H1 (cell line): ENCODE data around the gene KIF11. TPM values are rescaled to one million over a fixed set of nuclear protein-coding genes. Genes with fewer than 3 reads are reported as not detected.

Experiments used
- CTCF ChIA-PET: fragments of 300-600 bp; sonication (Branson Sonifier 250); formaldehyde crosslinking; loops from one replicate; lab custom pipeline; 2021; ENCODE audit not compliant: partially characterized antibody; lab: Charles Lee
- POLR2A ChIA-PET: fragments of 300-600 bp; sonication (Branson Sonifier 250); formaldehyde crosslinking; loops from one replicate; lab custom pipeline; 2021; ENCODE audit warnings: inconsistent platforms; ENCODE audit not compliant: partially characterized antibody; lab: Charles Lee
- DNase-seq, 2 experiments: peaks; one replicate each; pipeline versions ENCODE4 v3.0.0 to v3.0.0-alpha.2; 2010 to 2022; ENCODE audit warnings: low spot score in 2 of 2, low read depth in 1 of 2, mixed read lengths in 1 of 2
- FAIRE-seq: peaks from 2 replicates; lab custom pipeline; 2011; peaks lifted over from hg19 to GRCh38; lab: Jason Lieb, UNC
- H2AFZ ChIP-seq: 2 replicates; pipeline ENCODE4 v1.8.1; 2012; ENCODE audit warnings: low read length, inconsistent platforms
- H2AK5ac ChIP-seq: 2 replicates; pipeline ENCODE4 v1.6.1; 2013; ENCODE audit warnings: low read depth, low read length
- H2BK120ac ChIP-seq: replicated peaks from 2 replicates; pipeline ENCODE3; 2013; ENCODE audit warnings: low read depth, low read length, inconsistent platforms
- H2BK12ac ChIP-seq: 2 replicates; pipeline ENCODE4 v1.6.1; 2013; ENCODE audit warnings: low read depth, low read length
- H2BK15ac ChIP-seq: 2 replicates; pipeline ENCODE4 v1.6.1; 2013; ENCODE audit warnings: low read length
- H2BK20ac ChIP-seq: 2 replicates; pipeline ENCODE4 v1.6.1; 2013; ENCODE audit warnings: low read length
- H2BK5ac ChIP-seq: 2 replicates; pipeline ENCODE4 v1.6.1; 2013; ENCODE audit warnings: low read depth, low read length
- H3K14ac ChIP-seq: 2 replicates; pipeline ENCODE4 v1.6.1; 2013; ENCODE audit warnings: inconsistent platforms; ENCODE audit not compliant: insufficient read length
- H3K18ac ChIP-seq: 2 replicates; pipeline ENCODE4 v1.6.1; 2013; ENCODE audit warnings: low read length; ENCODE audit errors: extremely low read depth
- H3K23ac ChIP-seq: 2 replicates; pipeline ENCODE4 v1.6.1; 2013; ENCODE audit warnings: inconsistent platforms; ENCODE audit not compliant: insufficient read length
- H3K23me2 ChIP-seq: 2 replicates; pipeline ENCODE4 v1.6.1; 2013; ENCODE audit warnings: low read depth, low read length
- H3K27ac ChIP-seq: 2 replicates; pipeline ENCODE4 v1.6.1; 2011; ENCODE audit warnings: low read depth, low read length, inconsistent platforms
- H3K27me3 ChIP-seq, 4 experiments: replicated peaks in 1 of 4; 1 replicate in 1 of 4; 2 replicates in 3 of 4; pipeline versions ENCODE4 v1.6.1 to v1.8.1; 2011 to 2013; ENCODE audit warnings: low read length in 3 of 4, mild to moderate bottlenecking in 3 of 4, inconsistent platforms in 2 of 4, mixed read lengths in 2 of 4, moderate library complexity in 1 of 4; ENCODE audit not compliant: control insufficient read depth in 3 of 4, insufficient read depth in 3 of 4; ENCODE audit errors: extremely low read depth in 1 of 4
- H3K36me3 ChIP-seq, 4 experiments: 2 replicates each; pipeline versions ENCODE4 v1.6.1 to v1.8.1; 2011 to 2013; ENCODE audit warnings: mild to moderate bottlenecking in 4 of 4, low read length in 3 of 4, moderate library complexity in 2 of 4, control low read depth in 1 of 4, inconsistent platforms in 1 of 4; ENCODE audit not compliant: insufficient read depth in 4 of 4, control insufficient read depth in 2 of 4
- H3K4ac ChIP-seq: replicated peaks from 2 replicates; pipeline ENCODE3; 2013; ENCODE audit warnings: low read length, low read depth, mixed read lengths, inconsistent platforms; ENCODE audit not compliant: insufficient read length
- H3K4me1 ChIP-seq, 4 experiments: replicated peaks in 1 of 4; 1 replicate in 1 of 4; 2 replicates in 3 of 4; pipeline versions ENCODE4 v1.6.1 to v1.8.1; 2011 to 2013; ENCODE audit warnings: low read length in 3 of 4, inconsistent platforms in 2 of 4, mixed read lengths in 1 of 4; ENCODE audit not compliant: insufficient read depth in 4 of 4, control insufficient read depth in 3 of 4
- H3K4me2 ChIP-seq, 2 experiments: 2 replicates each; pipeline versions ENCODE4 v1.6.1 to v1.8.1; 2011 to 2013; ENCODE audit warnings: low read depth in 2 of 2, low read length in 2 of 2, control low read depth in 1 of 2, inconsistent platforms in 1 of 2, mild to moderate bottlenecking in 1 of 2; ENCODE audit not compliant: insufficient read depth in 1 of 2
- H3K4me3 ChIP-seq, 4 experiments: fragments of 200-600, 300-600 bp in 1 of 4; sonication (generic), shearing (Covaris generic), sonication (Bioruptor Twin) in 1 of 4; 2 replicates each; pipeline versions ENCODE4 v1.5.1 to v1.8.1; 2011 to 2016; ENCODE audit warnings: low read length in 4 of 4, low read depth in 3 of 4, control low read depth in 2 of 4, inconsistent platforms in 2 of 4, mild to moderate bottlenecking in 2 of 4, mixed read lengths in 1 of 4, moderate library complexity in 1 of 4; ENCODE audit not compliant: insufficient read depth in 2 of 4; ENCODE audit errors: extremely low read depth in 1 of 4
- H3K56ac ChIP-seq: replicated peaks from 2 replicates; pipeline ENCODE3; 2013; ENCODE audit warnings: low read depth, mild to moderate bottlenecking, mixed read lengths, low read length, inconsistent platforms; ENCODE audit not compliant: insufficient read length
- H3K79me1 ChIP-seq: 2 replicates; pipeline ENCODE4 v1.6.1; 2013; ENCODE audit warnings: low read depth, low read length, control low read depth
- H3K79me2 ChIP-seq, 2 experiments: 2 replicates each; pipeline versions ENCODE4 v1.6.1 to v1.8.1; 2012 to 2013; ENCODE audit warnings: low read length in 2 of 2, mild to moderate bottlenecking in 2 of 2, inconsistent platforms in 1 of 2; ENCODE audit not compliant: insufficient read depth in 2 of 2, control insufficient read depth in 1 of 2
- H3K9ac ChIP-seq, 4 experiments: replicated peaks in 1 of 4; 1 replicate in 1 of 4; 2 replicates in 3 of 4; pipeline versions ENCODE4 v1.6.1 to v1.8.1; 2011 to 2013; ENCODE audit warnings: low read depth in 3 of 4, low read length in 3 of 4, control low read depth in 2 of 4, mild to moderate bottlenecking in 2 of 4, moderate library complexity in 2 of 4, inconsistent platforms in 1 of 4; ENCODE audit errors: extremely low read depth in 1 of 4
- H3K9me3 ChIP-seq, 2 experiments: 2 replicates each; pipeline versions ENCODE4 v1.6.1 to v1.8.1; 2012 to 2013; ENCODE audit warnings: mild to moderate bottlenecking in 2 of 2, moderate library complexity in 2 of 2, control low read depth in 1 of 2, inconsistent platforms in 1 of 2, low read depth in 1 of 2, low read length in 1 of 2, mixed read lengths in 1 of 2; ENCODE audit not compliant: insufficient read depth in 2 of 2
- H4K20me1 ChIP-seq, 2 experiments: replicated peaks in 1 of 2; 2 replicates each; pipeline versions ENCODE3 to v1.8.1; 2011 to 2013; ENCODE audit warnings: inconsistent platforms in 2 of 2, low read length in 2 of 2, mild to moderate bottlenecking in 1 of 2; ENCODE audit not compliant: insufficient read depth in 2 of 2, control insufficient read depth in 1 of 2
- H4K5ac ChIP-seq: 2 replicates; pipeline ENCODE4 v1.6.1; 2013; ENCODE audit warnings: low read length, low read depth, mixed read lengths, inconsistent platforms; ENCODE audit not compliant: insufficient read length
- H4K8ac ChIP-seq: 2 replicates; pipeline ENCODE4 v1.8.0; 2013; ENCODE audit warnings: mild to moderate bottlenecking, moderate library complexity, low read length, inconsistent platforms; ENCODE audit not compliant: insufficient read depth; ENCODE audit errors: extremely low read depth
- H4K91ac ChIP-seq: replicated peaks from 2 replicates; pipeline ENCODE3; 2013; ENCODE audit warnings: low read length, mixed read lengths, inconsistent platforms; ENCODE audit not compliant: insufficient read length
- BCL11A ChIP-seq, 2 experiments: IDR thresholded peaks; one replicate each; pipeline ENCODE4 v1.6.1; 2011; ENCODE audit warnings: low read depth in 2 of 2, low read length in 2 of 2, mild to moderate bottlenecking in 2 of 2
- CHD1 ChIP-seq: IDR thresholded peaks from 2 replicates; pipeline ENCODE4 v1.6.1; 2012; ENCODE audit warnings: low read depth, low read length, improper control_type of control experiment
- CREB1 ChIP-seq: IDR thresholded peaks from 2 replicates; pipeline ENCODE4 v1.6.1; 2012; ENCODE audit warnings: inconsistent platforms
- CTBP2 ChIP-seq: IDR thresholded peaks from 2 replicates; pipeline ENCODE4 v1.7.0; 2011; ENCODE audit warnings: borderline replicate concordance, mild to moderate bottlenecking, moderate library complexity, mixed read lengths, low read length; ENCODE audit not compliant: insufficient read depth, insufficient read length
- GABPA ChIP-seq: IDR thresholded peaks from 2 replicates; pipeline ENCODE4 v1.6.1; 2011; ENCODE audit warnings: mild to moderate bottlenecking, low read length, moderate library complexity, borderline replicate concordance; ENCODE audit not compliant: insufficient read depth
- HDAC2 ChIP-seq, 2 experiments: fragments of 300-600 bp in 1 of 2; sonication (generic) in 1 of 2; IDR thresholded peaks; 2 replicates each; pipeline ENCODE4 v1.6.1; 2011 to 2012; ENCODE audit warnings: low read depth in 2 of 2, low read length in 2 of 2, mild to moderate bottlenecking in 2 of 2, moderate library complexity in 2 of 2, borderline replicate concordance in 1 of 2, inconsistent platforms in 1 of 2
- RNF2 ChIP-seq: fragments of 200-900, 300-1000 bp; sonication (generic); IDR thresholded peaks from 2 replicates; pipeline ENCODE4 v1.7.1; 2016; ENCODE audit warnings: borderline replicate concordance, low read depth, mild to moderate bottlenecking, antibody characterized with exemption, low read length; ENCODE audit not compliant: poor library complexity, severe bottlenecking; ENCODE audit errors: missing control alignments
- ZNF274 ChIP-seq: IDR thresholded peaks from 2 replicates; pipeline ENCODE4 v1.7.0; 2012; ENCODE audit warnings: low read length, borderline replicate concordance; ENCODE audit errors: extremely low read depth
- WGBS, 2 experiments: shearing (Covaris generic) in 1 of 2; methylation state at CpG; one replicate each; pipeline versions ENCODE4 v1.1.6 to v1.1.7; 2013 to 2015; ENCODE audit warnings: low lambda C conversion rate in 2 of 2, mixed read lengths in 2 of 2, inconsistent platforms in 1 of 2, low coverage in 1 of 2, missing lambda C conversion rate in 1 of 2; ENCODE audit not compliant: insufficient replicate concordance in 2 of 2, insufficient coverage in 1 of 2, insufficient read length in 1 of 2; ENCODE audit errors: extremely low coverage in 1 of 2, missing lambda C conversion rate in 1 of 2; 5-methylcytosine and 5-hydroxymethylcytosine counted together
- polyA plus RNA-seq, 7 experiments: library from polyadenylated mRNA; depleted of rRNA in 3 of 7; stranded (reverse) in 5 of 7; unstranded in 2 of 7; fragments of >200 nt in 5 of 7; fragments of 200-250 nt in 2 of 7; gene quantifications; 1 replicate in 5 of 7; 2 replicates in 1 of 7; 4 replicates in 1 of 7; pipeline versions ENCODE4 v1.2.1 to v1.2.3, GENCODE V29; 2011 to 2013; ENCODE audit warnings: missing spikeins in 2 of 7, mixed read lengths in 2 of 7
- total RNA-seq: library from RNA; stranded (reverse); fragmentation: NEBNext Ultra II Directional; extraction: Animal tissue kit (Norgen Biotek cat#: 25700); gene quantifications from 2 replicates; pipeline ENCODE4 v1.2.1, GENCODE V29; 2021
- TF ChIP-seq, protein P1 (sequence below): IDR thresholded peaks from 2 replicates; pipeline ENCODE4 v1.6.1; 2012; ENCODE audit warnings: low read length, inconsistent platforms
- TF ChIP-seq, protein P2 (sequence below): IDR thresholded peaks from 2 replicates; pipeline ENCODE4 v1.6.1; 2012; ENCODE audit warnings: inconsistent platforms

KIF11 gene
- total and polyA plus RNA-seq, 2 of the 8 experiments (the other 6 are each of a cell fraction or from before 2014, with no cell fraction given) = 11.1 to 59.2 TPM

DNA sequence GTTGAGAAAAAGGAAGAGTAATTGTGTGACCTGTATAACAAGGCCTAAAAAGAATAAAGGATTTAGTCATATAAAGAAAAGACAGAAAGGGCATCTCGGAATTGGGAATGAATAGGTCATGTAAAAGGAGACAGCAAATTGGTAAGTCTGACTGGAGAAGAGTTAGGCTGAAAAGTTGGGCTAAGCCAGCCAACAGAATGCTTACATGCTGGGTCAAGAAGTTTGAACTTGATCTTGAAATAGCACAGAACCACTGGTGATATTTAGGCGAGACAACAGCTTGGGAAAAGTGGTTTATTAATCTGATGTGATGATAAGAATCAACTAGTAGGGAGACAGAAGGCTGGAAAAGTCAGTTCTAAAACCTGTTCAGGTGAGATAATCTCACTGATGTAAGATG lies 23.9 kb upstream of the KIF11 start:
- H2AFZ ChIP-seq = no peak overlapping the region
- WGBS, 2 experiments = 90% methylated on average over 2 of the region's 2 CpGs; no CpG with 5 or more reads in 1 of the 2 experiments
- H3K56ac ChIP-seq = no peak overlapping the region
- H3K27ac ChIP-seq = no peak overlapping the region
- no peak overlapping the region for H2BK12ac ChIP-seq
- H4K20me1 ChIP-seq = peaks cover 1 to 4% of the 10 kb centered on the region in 2 experiments
- H4K91ac ChIP-seq = no peak overlapping the region
- no peak overlapping the region for H3K4ac ChIP-seq
- ChIA-PET CTCF (interaction anchor here (1.3 kb wide), 1 partner anchor 52 kb away, joined by 4 read pairs; no protein-coding TSS in a partner anchor), POLR2A (no interaction called here)
- peaks cover 0 to 4% (median 0%) of the 10 kb centered on the region in 4 experiments; a peak in 2 of 8 replicates for H3K36me3 ChIP-seq
- no peak overlapping the region for H2AK5ac ChIP-seq
- no peak overlapping the region for H3K18ac ChIP-seq
- H2BK15ac ChIP-seq = no peak overlapping the region
- no peak overlapping the region for H3K23ac ChIP-seq
- no peak overlapping the region for H3K14ac ChIP-seq
- no peak overlapping the region for H2BK5ac ChIP-seq
- no peak overlapping the region for H3K9ac ChIP-seq
- H2BK120ac ChIP-seq = no peak overlapping the region
- no peaks in the 10 kb centered on the region for H3K27me3 ChIP-seq
- peaks cover 2 to 8% (median 5%) of the 10 kb centered on the region in 4 experiments; a peak in 4 of 7 replicates for H3K4me1 ChIP-seq
- FAIRE-seq (no peak), DNase-seq (no peak)
- no peak overlapping the region for H3K4me3 ChIP-seq
- no peak overlapping the region for H3K4me2 ChIP-seq
- H3K9me3 ChIP-seq = no peaks in the 10 kb centered on the region
- H3K23me2 ChIP-seq = peaks cover 5% of the 10 kb centered on the region; the same call in 1 of the 2 replicates
- H4K5ac ChIP-seq = no peak overlapping the region
- H3K79me2 ChIP-seq = peaks cover 0 to 68% of the 10 kb centered on the region in 2 experiments; a peak in 2 of 4 replicates
- H4K8ac ChIP-seq = no peak overlapping the region
- H3K79me1 ChIP-seq = peaks cover 12% of the 10 kb centered on the region
- H2BK20ac ChIP-seq = no peak overlapping the region
- no peak for TF ChIP-seq RNF2
- TF ChIP-seq, protein P1, sequence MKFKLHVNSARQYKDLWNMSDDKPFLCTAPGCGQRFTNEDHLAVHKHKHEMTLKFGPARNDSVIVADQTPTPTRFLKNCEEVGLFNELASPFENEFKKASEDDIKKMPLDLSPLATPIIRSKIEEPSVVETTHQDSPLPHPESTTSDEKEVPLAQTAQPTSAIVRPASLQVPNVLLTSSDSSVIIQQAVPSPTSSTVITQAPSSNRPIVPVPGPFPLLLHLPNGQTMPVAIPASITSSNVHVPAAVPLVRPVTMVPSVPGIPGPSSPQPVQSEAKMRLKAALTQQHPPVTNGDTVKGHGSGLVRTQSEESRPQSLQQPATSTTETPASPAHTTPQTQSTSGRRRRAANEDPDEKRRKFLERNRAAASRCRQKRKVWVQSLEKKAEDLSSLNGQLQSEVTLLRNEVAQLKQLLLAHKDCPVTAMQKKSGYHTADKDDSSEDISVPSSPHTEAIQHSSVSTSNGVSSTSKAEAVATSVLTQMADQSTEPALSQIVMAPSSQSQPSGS = no peak
- no peak for TF ChIP-seq CHD1
- TF ChIP-seq ZNF274 = no peak
- no peak for TF ChIP-seq CREB1
- TF ChIP-seq HDAC2 (IDR thresholded peaks at IDR 0.05; ENCODE audit: borderline replicate concordance in 1 of 2, low read depth in 2 of 2, low read length in 2 of 2) = no peak
- TF ChIP-seq CTBP2 = no peak
- TF ChIP-seq GABPA = no peak
- no peak for TF ChIP-seq BCL11A (IDR thresholded peaks at IDR 0.05; ENCODE audit: low read depth in 2 of 2, low read length in 2 of 2)
- TF ChIP-seq, protein P2, sequence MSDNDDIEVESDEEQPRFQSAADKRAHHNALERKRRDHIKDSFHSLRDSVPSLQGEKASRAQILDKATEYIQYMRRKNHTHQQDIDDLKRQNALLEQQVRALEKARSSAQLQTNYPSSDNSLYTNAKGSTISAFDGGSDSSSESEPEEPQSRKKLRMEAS = no peak
